Skeletal muscle satellite cell (primary cell): ENCODE measurements around the gene CTNNAL1.

Experiments used
- H3K27me3 ChIP-seq: 2 replicates; pipeline ENCODE4 v1.7.0; 2013; ENCODE audit warnings: low read length; ENCODE audit not compliant: control insufficient read depth, insufficient read depth
- H3K36me3 ChIP-seq: 2 replicates; pipeline ENCODE4 v1.7.0; 2013; ENCODE audit warnings: mild to moderate bottlenecking, control low read depth, low read length; ENCODE audit not compliant: insufficient read depth
- H3K4me1 ChIP-seq: 2 replicates; pipeline ENCODE4 v1.7.0; 2013; ENCODE audit warnings: low read length; ENCODE audit not compliant: control insufficient read depth, insufficient read depth
- H3K4me2 ChIP-seq: 2 replicates; pipeline ENCODE4 v1.7.0; 2013; ENCODE audit warnings: mild to moderate bottlenecking, low read length
- H3K4me3 ChIP-seq: 2 replicates; pipeline ENCODE4 v1.7.0; 2013; ENCODE audit warnings: low read length
- H3K9ac ChIP-seq: 2 replicates; pipeline ENCODE4 v1.7.0; 2013; ENCODE audit warnings: mild to moderate bottlenecking, low read depth, low read length, moderate library complexity
- H3K9me3 ChIP-seq: replicated peaks from 2 replicates; pipeline ENCODE4 v1.7.0; 2013; ENCODE audit warnings: mild to moderate bottlenecking, control low read depth, low read length

The CTNNAL1 gene

GRCh38 chr9:108953983-108954574 is 59.2 kb downstream of the CTNNAL1 start:
- no peak overlapping the region for H3K4me2 ChIP-seq
- H3K4me3 ChIP-seq: no peak overlapping the region
- no peaks in the 10 kb centered on the region for H3K4me1 ChIP-seq
- H3K27me3 ChIP-seq: no peaks in the 10 kb centered on the region
- no peaks in the 10 kb centered on the region for H3K9me3 ChIP-seq
- no peak overlapping the region for H3K9ac ChIP-seq
- peaks cover 11% of the 10 kb centered on the region for H3K36me3 ChIP-seq

GRCh38 chr9:108951578-108951977 is 61.7 kb downstream of the CTNNAL1 start:
- H3K4me2 ChIP-seq: no peak overlapping the region
- H3K4me1 ChIP-seq: no peaks in the 10 kb centered on the region
- H3K9me3 ChIP-seq: no peaks in the 10 kb centered on the region
- H3K9ac ChIP-seq: no peak overlapping the region
- no peak overlapping the region for H3K4me3 ChIP-seq
- no peaks in the 10 kb centered on the region for H3K27me3 ChIP-seq
- peaks cover 20% of the 10 kb centered on the region for H3K36me3 ChIP-seq

GRCh38 chr9:108950168-108950567 is 63.1 kb downstream of the CTNNAL1 start:
- Histone ChIP-seq H3K36me3 (peaks cover 20% of the 10 kb centered on the region), H3K4me3 (no peak overlapping the region), H3K27me3 (no peaks in the 10 kb centered on the region), H3K9ac (no peak overlapping the region), H3K9me3 (no peaks in the 10 kb centered on the region), H3K4me2 (no peak overlapping the region), H3K4me1 (no peaks in the 10 kb centered on the region)

GRCh38 chr9:108939975-108940374 is 73.3 kb downstream of the CTNNAL1 start:
- Histone ChIP-seq H3K27me3 (no peaks in the 10 kb centered on the region), H3K4me3 (no peak overlapping the region), H3K4me2 (no peak overlapping the region), H3K9me3 (no peaks in the 10 kb centered on the region), H3K36me3 (peaks cover 44% of the 10 kb centered on the region), H3K9ac (no peak overlapping the region), H3K4me1 (peaks cover 5% of the 10 kb centered on the region)

GRCh38 chr9:108937561-108938305 is 75.6 kb downstream of the CTNNAL1 start:
- peaks cover 10% of the 10 kb centered on the region for H3K4me1 ChIP-seq
- peaks cover 35% of the 10 kb centered on the region for H3K36me3 ChIP-seq
- no peaks in the 10 kb centered on the region for H3K9me3 ChIP-seq
- no peak overlapping the region for H3K4me2 ChIP-seq
- H3K4me3 ChIP-seq: no peak overlapping the region
- H3K27me3 ChIP-seq: no peaks in the 10 kb centered on the region
- H3K9ac ChIP-seq: no peak overlapping the region

- Histone ChIP-seq H3K4me2 (peak within 1 kb of the TSS; percentile 92), H3K27me3 (no peaks in the 10 kb centered on the region), H3K9ac (peak within 1 kb of the TSS; percentile 89), H3K36me3 (peaks cover 15% of the 10 kb centered on the region), H3K9me3 (no peaks in the 10 kb centered on the region), H3K4me1 (peaks cover 13% of the 10 kb centered on the region), H3K4me3 (peak within 1 kb of the TSS; percentile 88)
Measured at GRCh38 chr9:108934323-108934893, 78.9 kb downstream of the CTNNAL1 start, which contains the start of gene ABITRAM. Gene ABITRAM, plus strand, starts transcription at chr9:108934400. Its CDS starts 87 bp downstream, at chr9:108934487.

- H3K9ac ChIP-seq: peak within 1 kb of the TSS; percentile 89
- no peaks in the 10 kb centered on the region for H3K27me3 ChIP-seq
- H3K9me3 ChIP-seq: no peaks in the 10 kb centered on the region
- peak within 1 kb of the TSS; percentile 92 for H3K4me2 ChIP-seq
- peak within 1 kb of the TSS; percentile 88 for H3K4me3 ChIP-seq
- H3K4me1 ChIP-seq: peaks cover 13% of the 10 kb centered on the region
- H3K36me3 ChIP-seq: peaks cover 15% of the 10 kb centered on the region
Measured at GRCh38 chr9:108933718-108934322, 79.5 kb downstream of the CTNNAL1 start, which contains the start of gene ELP1. Gene ELP1, minus strand, starts transcription at chr9:108934124. Its CDS starts 2,978 bp downstream, at chr9:108931146.

- Histone ChIP-seq H3K36me3 (peaks cover 19% of the 10 kb centered on the region), H3K4me2 (peak overlapping the region; percentile 92)
Measured at GRCh38 chr9:108933231-108933717, 80.0 kb downstream of the CTNNAL1 start.

GRCh38 chr9:108928386-108928785 is 84.9 kb downstream of the CTNNAL1 start:
- H3K4me1 ChIP-seq: peaks cover 8% of the 10 kb centered on the region
- H3K9ac ChIP-seq: no peak overlapping the region
- H3K9me3 ChIP-seq: no peaks in the 10 kb centered on the region
- H3K4me2 ChIP-seq: no peak overlapping the region
- no peak overlapping the region for H3K4me3 ChIP-seq
- no peaks in the 10 kb centered on the region for H3K27me3 ChIP-seq
- peaks cover 53% of the 10 kb centered on the region for H3K36me3 ChIP-seq

More at GRCh38 chr9:108933231-108933717, 80.0 kb downstream of the CTNNAL1 start:
- Histone ChIP-seq H3K9me3 (no peaks in the 10 kb centered on the region), H3K4me3 (peak overlapping the region; percentile 88), H3K4me1 (peaks cover 13% of the 10 kb centered on the region), H3K27me3 (no peaks in the 10 kb centered on the region), H3K9ac (peak overlapping the region; percentile 89)

GRCh38 chr9:108924466-108924865 is 88.8 kb downstream of the CTNNAL1 start:
- H3K4me1 ChIP-seq: no peaks in the 10 kb centered on the region
- H3K9me3 ChIP-seq: no peaks in the 10 kb centered on the region
- H3K4me3 ChIP-seq: no peak overlapping the region
- H3K4me2 ChIP-seq: no peak overlapping the region
- H3K36me3 ChIP-seq: peaks cover 75% of the 10 kb centered on the region
- H3K27me3 ChIP-seq: no peaks in the 10 kb centered on the region
- H3K9ac ChIP-seq: no peak overlapping the region

GRCh38 chr9:108921200-108921599 is 92.1 kb downstream of the CTNNAL1 start:
- Histone ChIP-seq H3K4me2 (no peak overlapping the region), H3K9me3 (no peaks in the 10 kb centered on the region), H3K36me3 (peaks cover 67% of the 10 kb centered on the region), H3K4me1 (no peaks in the 10 kb centered on the region), H3K9ac (no peak overlapping the region), H3K27me3 (no peaks in the 10 kb centered on the region), H3K4me3 (no peak overlapping the region)
